ENCODE data around the gene PPP1R1B. TPM values are rescaled to one million over a fixed set of nuclear protein-coding genes. Genes with fewer than 3 reads are reported as not detected.

The PPP1R1B gene
- total RNA-seq, 2 donors from 2014 or later: not detected

- H3K36me3 Mint-ChIP-seq (ENCODE audit: low read depth): no peaks in the 10 kb centered on the region
- ATAC-seq (replicated peaks): peak; percentile 21
- peak overlapping the region; percentile 26 for H3K4me3 Mint-ChIP-seq
- H3K27me3 Mint-ChIP-seq: peaks cover 48% of the 10 kb centered on the region
- no peaks in the 10 kb centered on the region for H3K9me3 Mint-ChIP-seq
- no peak overlapping the region for H3K27ac Mint-ChIP-seq
- H3K4me1 Mint-ChIP-seq: no peaks in the 10 kb centered on the region
These were observed 21.0 kb upstream of the PPP1R1B start for GRCh38 chr17:39605492-39606433.

- no peaks in the 10 kb centered on the region for H3K36me3 Mint-ChIP-seq (ENCODE audit: low read depth)
- no peak overlapping the region for H3K27ac Mint-ChIP-seq
- no peak overlapping the region for H3K4me3 Mint-ChIP-seq
- H3K4me1 Mint-ChIP-seq: no peaks in the 10 kb centered on the region
- ATAC-seq (replicated peaks): no peak
- no peaks in the 10 kb centered on the region for H3K9me3 Mint-ChIP-seq
- H3K27me3 Mint-ChIP-seq: peaks cover 46% of the 10 kb centered on the region
These were observed 20.2 kb upstream of the PPP1R1B start for GRCh38 chr17:39606434-39607056.

- Mint-ChIP-seq H3K27ac (no peak overlapping the region), H3K36me3 (ENCODE audit: low read depth) (no peaks in the 10 kb centered on the region), H3K9me3 (no peaks in the 10 kb centered on the region), H3K4me3 (no peak overlapping the region), H3K4me1 (no peaks in the 10 kb centered on the region), H3K27me3 (peaks cover 39% of the 10 kb centered on the region)
- no peak for ATAC-seq (replicated peaks)
These were observed 19.5 kb upstream of the PPP1R1B start for GRCh38 chr17:39607057-39607850.

DNA sequence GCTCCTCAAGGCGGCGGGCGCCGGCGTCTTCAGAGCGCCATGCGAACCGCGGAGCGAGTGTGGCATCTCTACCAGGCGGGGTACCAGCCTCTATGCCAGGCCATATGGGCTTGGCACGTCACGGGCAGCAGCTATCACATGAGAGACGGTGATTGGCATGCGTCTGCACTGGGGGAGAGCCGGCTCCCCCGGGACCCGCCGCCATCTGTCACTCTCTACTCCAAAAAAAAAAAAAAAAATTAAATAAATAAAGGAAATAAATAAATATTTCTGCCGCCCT is 19.0 kb upstream of the PPP1R1B start, which contains the start of gene NEUROD2:
Gene NEUROD2, minus strand, starts transcription at position 70 of the 280 bp plus-strand sequence. CDS start 1,321 bp downstream, outside the sequence.
- Mint-ChIP-seq H3K4me1 (no peaks in the 10 kb centered on the region), H3K27me3 (peaks cover 34% of the 10 kb centered on the region), H3K4me3 (no peak within 1 kb of the TSS), H3K36me3 (ENCODE audit: low read depth) (no peaks in the 10 kb centered on the region), H3K9me3 (no peaks in the 10 kb centered on the region), H3K27ac (no peak within 1 kb of the TSS)
- ATAC-seq (replicated peaks): no peak

DNA sequence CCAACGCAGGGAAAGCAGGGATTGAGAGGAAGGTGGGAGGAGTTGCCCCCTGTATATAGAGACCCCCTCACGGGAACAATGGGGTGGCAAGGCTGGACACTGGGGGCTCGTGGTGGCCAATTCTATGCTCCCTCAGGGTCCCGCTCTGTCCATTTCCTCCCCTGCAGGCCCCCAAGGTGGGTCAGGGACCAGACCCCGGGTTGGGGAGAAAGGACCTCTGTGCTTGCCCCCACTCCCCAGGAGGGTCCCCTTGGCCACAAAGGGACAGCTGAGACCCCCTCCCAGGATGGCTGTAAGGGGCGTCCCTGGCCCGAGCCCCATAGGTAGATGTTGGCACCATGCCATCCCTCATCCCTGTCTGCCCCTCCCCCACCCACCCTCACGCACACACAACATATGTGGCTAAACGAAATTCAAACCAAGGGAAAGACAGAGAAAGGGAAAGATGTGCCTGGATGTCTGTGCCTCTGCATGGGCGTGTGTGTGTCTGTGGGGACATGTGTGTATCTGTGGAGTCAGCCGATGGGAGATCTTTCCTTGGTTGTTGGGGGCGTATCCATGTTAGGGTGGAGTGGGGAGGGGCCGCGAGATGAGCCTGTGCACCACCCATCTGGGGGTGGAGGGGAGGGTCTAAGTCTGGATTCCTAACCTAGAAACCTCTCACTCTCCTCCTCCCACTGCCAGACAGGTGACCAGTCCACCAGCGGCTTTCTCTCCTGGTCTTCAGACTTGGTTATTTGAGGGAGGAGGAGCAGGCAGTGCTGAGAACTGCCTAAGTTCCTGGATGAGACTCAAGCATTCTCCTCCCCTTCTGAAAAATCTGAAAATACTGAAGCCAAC is 18.4 kb upstream of the PPP1R1B start:
- Mint-ChIP-seq H3K4me3 (no peak overlapping the region), H3K4me1 (no peaks in the 10 kb centered on the region), H3K9me3 (no peaks in the 10 kb centered on the region), H3K27me3 (peaks cover 33% of the 10 kb centered on the region), H3K36me3 (ENCODE audit: low read depth) (no peaks in the 10 kb centered on the region), H3K27ac (no peak overlapping the region)
- ATAC-seq (replicated peaks): no peak

GRCh38 chr17:39609416-39610025 is 17.2 kb upstream of the PPP1R1B start:
- no peaks in the 10 kb centered on the region for H3K4me1 Mint-ChIP-seq

GRCh38 chr17:39611401-39612112 is 15.2 kb upstream of the PPP1R1B start:
- Mint-ChIP-seq H3K27me3 (peaks cover 25% of the 10 kb centered on the region), H3K27ac (no peak overlapping the region), H3K4me3 (no peak overlapping the region), H3K9me3 (no peaks in the 10 kb centered on the region), H3K4me1 (no peaks in the 10 kb centered on the region), H3K36me3 (ENCODE audit: low read depth) (no peaks in the 10 kb centered on the region)
- ATAC-seq (replicated peaks): no peak

More at GRCh38 chr17:39609416-39610025, 17.2 kb upstream of the PPP1R1B start:
- Mint-ChIP-seq H3K36me3 (ENCODE audit: low read depth) (no peaks in the 10 kb centered on the region), H3K27me3 (peaks cover 29% of the 10 kb centered on the region), H3K4me3 (no peak overlapping the region), H3K9me3 (no peaks in the 10 kb centered on the region), H3K27ac (no peak overlapping the region)
- ATAC-seq (replicated peaks): no peak

DNA sequence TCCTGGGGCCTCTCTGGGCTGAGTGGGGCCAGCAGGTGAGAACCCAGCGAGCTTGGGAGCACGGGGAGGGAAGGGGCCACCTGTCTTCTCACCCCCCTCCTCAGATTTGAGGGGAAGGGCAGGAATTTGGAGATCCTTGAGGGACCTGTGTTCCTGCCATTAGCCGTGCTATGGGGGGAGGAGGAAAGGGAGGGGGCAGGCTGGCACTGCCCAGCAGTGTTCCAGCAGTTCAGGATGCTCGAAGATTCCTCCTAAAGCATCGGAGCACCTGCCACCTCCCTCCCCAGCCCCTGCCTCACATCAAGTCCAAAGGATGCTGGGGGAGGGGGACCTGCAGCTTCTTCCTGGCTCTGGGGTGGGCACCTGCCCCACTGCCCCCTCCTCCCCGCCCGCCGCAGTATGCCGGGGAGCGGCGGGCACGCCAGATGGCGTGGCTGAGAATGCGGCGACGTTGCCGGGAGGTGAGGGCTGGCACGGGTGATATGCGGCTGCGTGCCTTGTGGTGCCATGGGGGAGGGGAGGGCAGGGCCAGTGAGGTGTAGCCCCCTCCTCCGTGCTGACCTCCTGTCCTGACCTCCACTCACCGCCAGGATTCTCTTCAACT is 14.4 kb upstream of the PPP1R1B start:
- no peak for ATAC-seq (replicated peaks)
- Mint-ChIP-seq H3K9me3 (no peaks in the 10 kb centered on the region), H3K36me3 (ENCODE audit: low read depth) (no peaks in the 10 kb centered on the region), H3K4me1 (no peaks in the 10 kb centered on the region), H3K27ac (no peak overlapping the region), H3K4me3 (no peak overlapping the region), H3K27me3 (peaks cover 21% of the 10 kb centered on the region)

GRCh38 chr17:39612935-39613464 is 13.8 kb upstream of the PPP1R1B start:
- Mint-ChIP-seq H3K27ac (no peak overlapping the region), H3K9me3 (no peaks in the 10 kb centered on the region), H3K27me3 (peaks cover 21% of the 10 kb centered on the region), H3K36me3 (ENCODE audit: low read depth) (no peaks in the 10 kb centered on the region), H3K4me1 (no peaks in the 10 kb centered on the region), H3K4me3 (no peak overlapping the region)
- ATAC-seq (replicated peaks): no peak

GRCh38 chr17:39614545-39615157 is 12.1 kb upstream of the PPP1R1B start:
- Mint-ChIP-seq H3K9me3 (no peaks in the 10 kb centered on the region), H3K4me3 (no peak overlapping the region), H3K36me3 (ENCODE audit: low read depth) (no peaks in the 10 kb centered on the region), H3K27ac (no peak overlapping the region), H3K27me3 (peaks cover 8% of the 10 kb centered on the region), H3K4me1 (no peaks in the 10 kb centered on the region)
- ATAC-seq (replicated peaks): no peak

- Mint-ChIP-seq H3K36me3 (ENCODE audit: low read depth) (no peaks in the 10 kb centered on the region), H3K4me1 (no peaks in the 10 kb centered on the region), H3K9me3 (no peaks in the 10 kb centered on the region), H3K27ac (no peak overlapping the region), H3K27me3 (peaks cover 8% of the 10 kb centered on the region), H3K4me3 (no peak overlapping the region)
- ATAC-seq (replicated peaks): no peak
These were observed 11.3 kb upstream of the PPP1R1B start for GRCh38 chr17:39615434-39615833.

GRCh38 chr17:39617100-39617445 is 9.7 kb upstream of the PPP1R1B start:
- H3K27ac Mint-ChIP-seq: no peak overlapping the region
- H3K27me3 Mint-ChIP-seq: peaks cover 4% of the 10 kb centered on the region
- no peaks in the 10 kb centered on the region for H3K9me3 Mint-ChIP-seq
- ATAC-seq (replicated peaks): no peak
- no peaks in the 10 kb centered on the region for H3K36me3 Mint-ChIP-seq (ENCODE audit: low read depth)
- peaks cover 4% of the 10 kb centered on the region for H3K4me1 Mint-ChIP-seq
- H3K4me3 Mint-ChIP-seq: peak overlapping the region; percentile 63

Data from activated T-helper 17 cell treated with anti-CD3 and anti-CD28 coated beads, Interleukin-2, amount 50 U/mL, for 72 hours (primary cell).